Endothelial cell of umbilical vein (primary cell): ENCODE results near the gene HMGCS2. TPM values are rescaled to one million over a fixed set of nuclear protein-coding genes. Genes with fewer than 3 reads are reported as not detected.
A peak's percentile ranks its signal among the peaks of the same experiment; 100 is the strongest.

Experiments
- BruUV-seq: library from RNA; stranded (reverse); fragments of 400-500 nt; replicated peaks from 2 replicates; lab custom pipeline; 2021; lab: Mats Ljungman, UMichigan
- CTCF ChIA-PET: fragments of 300-600, 350-600 bp; sonication (Branson Sonifier 250); formaldehyde crosslinking; loops from one replicate; lab custom pipeline; 2021; ENCODE audit warnings: antibody characterized with exemption, inconsistent platforms; lab: Charles Lee
- POLR2A ChIA-PET: fragments of 300-600, 350-600 bp; sonication (Branson Sonifier 250); formaldehyde crosslinking; loops from one replicate; lab custom pipeline; 2021; ENCODE audit warnings: antibody characterized with exemption, inconsistent platforms; lab: Charles Lee
- DNase-seq: peaks from one replicate; pipeline ENCODE4 v3.0.0-alpha.2; 2011; ENCODE audit warnings: low read depth, low spot score
- FAIRE-seq: peaks from 2 replicates; lab custom pipeline; 2011; peaks lifted over from hg19 to GRCh38; lab: Jason Lieb, UNC
- H2AFZ ChIP-seq: 2 replicates; pipeline ENCODE4 v1.6.0; 2012; ENCODE audit warnings: low read depth, low read length, control low read depth, inconsistent platforms
- H3K27ac ChIP-seq: 2 replicates; pipeline ENCODE4 v1.5.1; 2011; ENCODE audit warnings: low read depth, mild to moderate bottlenecking, control low read depth, low read length, moderate library complexity; ENCODE audit not compliant: insufficient read depth
- H3K27me3 ChIP-seq, 2 experiments: 2 replicates each; pipeline versions ENCODE4 v1.6.0 to v1.6.1; 2011; ENCODE audit warnings: low read length in 2 of 2, mixed read lengths in 1 of 2; ENCODE audit not compliant: control insufficient read depth in 2 of 2, insufficient read depth in 2 of 2
- H3K36me3 ChIP-seq, 2 experiments: 2 replicates in 1 of 2; 3 replicates in 1 of 2; pipeline ENCODE4 v1.5.1; 2011; ENCODE audit warnings: low read length in 2 of 2, mild to moderate bottlenecking in 1 of 2, moderate library complexity in 1 of 2; ENCODE audit not compliant: control insufficient read depth in 2 of 2, insufficient read depth in 2 of 2; ENCODE audit errors: extremely low read depth in 1 of 2
- H3K4me1 ChIP-seq: 3 replicates; pipeline ENCODE4 v1.5.1; 2011; ENCODE audit warnings: mild to moderate bottlenecking, low read length; ENCODE audit not compliant: control insufficient read depth, insufficient read depth; ENCODE audit errors: extremely low read depth
- H3K4me2 ChIP-seq: 2 replicates; pipeline ENCODE4 v1.6.1; 2011; ENCODE audit warnings: low read length, control low read depth, mixed read lengths; ENCODE audit not compliant: insufficient read depth
- H3K4me3 ChIP-seq, 3 experiments: fragments of 200-600 bp in 1 of 3; sonication (generic), shearing (Covaris generic) in 1 of 3; replicated peaks in 1 of 3; 2 replicates each; pipeline ENCODE4 v1.5.1; 2011 to 2016; ENCODE audit warnings: control low read depth in 3 of 3, low read length in 3 of 3, mild to moderate bottlenecking in 2 of 3, inconsistent platforms in 1 of 3, low read depth in 1 of 3, moderate library complexity in 1 of 3; ENCODE audit not compliant: insufficient read depth in 1 of 3
- H3K79me2 ChIP-seq: 2 replicates; pipeline ENCODE4 v1.6.0; 2012; ENCODE audit warnings: low read length, inconsistent platforms; ENCODE audit not compliant: control insufficient read depth, insufficient read depth
- H3K9ac ChIP-seq: replicated peaks from 2 replicates; pipeline ENCODE3; 2011; ENCODE audit warnings: low read length, control low read depth; ENCODE audit not compliant: insufficient read depth; ENCODE audit errors: extremely low read depth
- H3K9me1 ChIP-seq: replicated peaks from 3 replicates; pipeline ENCODE4 v1.6.0; 2011; ENCODE audit warnings: mild to moderate bottlenecking, low read length; ENCODE audit not compliant: control insufficient read depth, insufficient read depth; ENCODE audit errors: extremely low read depth
- H3K9me3 ChIP-seq: replicated peaks from 2 replicates; pipeline ENCODE4 v1.5.1; 2012; ENCODE audit warnings: low read length, inconsistent platforms; ENCODE audit not compliant: control insufficient read depth, insufficient read depth
- H4K20me1 ChIP-seq: replicated peaks from 2 replicates; pipeline ENCODE3; 2011; ENCODE audit warnings: mild to moderate bottlenecking, low read length; ENCODE audit not compliant: control insufficient read depth, insufficient read depth; ENCODE audit errors: extremely low read depth
- EZH2 ChIP-seq: IDR thresholded peaks from 2 replicates; pipeline ENCODE4 v1.6.1; 2012; ENCODE audit warnings: borderline replicate concordance, low read depth, mild to moderate bottlenecking, moderate library complexity, low read length, inconsistent platforms; ENCODE audit not compliant: severe bottlenecking
- FOS ChIP-seq: IDR thresholded peaks from 2 replicates; pipeline ENCODE4 v1.6.1; 2011; ENCODE audit warnings: mild to moderate bottlenecking, low read length, moderate library complexity, borderline replicate concordance; ENCODE audit not compliant: insufficient read depth
- GATA2 ChIP-seq: IDR thresholded peaks from 2 replicates; pipeline ENCODE4 v1.7.0; 2011; ENCODE audit warnings: low read depth, mild to moderate bottlenecking, moderate library complexity, mixed read lengths, low read length; ENCODE audit not compliant: insufficient read length, insufficient read depth
- JUN ChIP-seq: IDR thresholded peaks from 2 replicates; pipeline ENCODE4 v1.6.1; 2011; ENCODE audit warnings: borderline replicate concordance, low read depth; ENCODE audit not compliant: insufficient read length, insufficient read depth
- MAX ChIP-seq: IDR thresholded peaks from 2 replicates; pipeline ENCODE4 v1.6.1; 2011; ENCODE audit not compliant: insufficient read depth, insufficient read length
- MYC ChIP-seq: IDR thresholded peaks from one replicate; pipeline ENCODE4 v1.6.1; 2011; ENCODE audit warnings: mild to moderate bottlenecking, low read depth, low read length
- POLR2A ChIP-seq: IDR thresholded peaks from 2 replicates; pipeline ENCODE4 v1.6.1; 2012; ENCODE audit warnings: low read depth, mild to moderate bottlenecking, control low read depth, low read length
- POLR2AphosphoS5 ChIP-seq: IDR thresholded peaks from 2 replicates; pipeline ENCODE4 v1.6.1; 2012; ENCODE audit warnings: low read depth, mild to moderate bottlenecking, control low read depth, low read length, moderate library complexity; ENCODE audit not compliant: insufficient read depth
- dilution Hi-C: fragments of 300-500 bp; cut with MboI; formaldehyde crosslinking; loops from one replicate; pipeline ENCODE4 v1.15.0; 2019; ENCODE audit warnings: low sequenced_read_pairs; ENCODE audit not compliant: extremely low pct_ligation_motif_present
- intact Hi-C: fragments of 100-400 bp; cut with micrococcal nuclease; formaldehyde crosslinking; loops from one replicate; pipeline ENCODE4 v1.10.0; 2022
- polyA plus RNA-seq, 4 experiments: library from polyadenylated mRNA; depleted of rRNA in 3 of 4; stranded (reverse) in 3 of 4; unstranded in 1 of 4; fragments of >200 nt; gene quantifications; 2 replicates each; pipeline versions ENCODE4 v1.2.1 to v1.2.3, GENCODE V29; 2011 to 2012; ENCODE audit warnings: missing spikeins in 1 of 4
- total RNA-seq: library from RNA; stranded (reverse); gene quantifications from 2 replicates; pipeline ENCODE4 v1.2.3, GENCODE V29; 2021

HMGCS2 gene
- total and polyA plus RNA-seq, 2 donors (not counting 3 experiments of a cell fraction or from before 2014, with no cell fraction given): not detected

DNA sequence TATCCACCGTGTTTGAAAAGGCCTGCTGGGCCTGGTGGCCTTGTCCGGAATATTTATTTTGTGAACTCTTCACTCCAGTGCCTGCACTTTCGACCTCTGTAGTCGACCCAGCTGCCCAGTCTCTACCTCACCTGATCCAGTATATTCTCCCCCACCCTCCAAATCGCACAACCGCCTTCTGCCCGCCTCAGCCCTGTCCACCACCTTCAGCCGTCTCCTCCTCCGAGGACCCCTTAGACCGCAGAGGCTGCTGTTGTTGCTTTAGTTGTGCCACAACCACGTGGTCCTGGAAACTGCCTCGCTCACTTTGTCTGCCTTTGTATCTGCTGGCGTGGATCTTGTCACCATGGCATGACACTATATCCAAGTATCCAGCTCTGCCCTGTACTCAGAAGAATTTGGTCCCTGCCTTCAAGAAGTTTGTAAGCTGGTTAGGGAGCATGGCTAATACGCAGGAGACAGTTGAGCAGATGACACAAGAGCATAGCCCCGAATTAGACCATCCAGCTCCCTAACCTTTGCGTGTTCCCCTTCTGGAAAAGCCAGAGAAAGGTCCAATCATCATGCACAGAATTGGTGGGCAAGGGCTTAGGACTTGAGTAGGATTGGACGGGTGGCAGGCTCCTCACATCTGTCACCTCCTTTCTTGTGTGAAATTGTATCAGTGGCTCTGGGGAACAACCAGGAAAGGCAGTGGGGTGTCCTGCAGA lies 55.5 kb downstream of the HMGCS2 start:
- ChIA-PET CTCF (interaction anchor here (1.0 to 2.8 kb wide), 6 partner anchors 11 to 102 kb away, joined by 3 to 40 read pairs (median 8); partner anchors contain the start of gene ZNF697), POLR2A (interaction anchor here (0.9 to 1.1 kb wide), 2 partner anchors 11 to 65 kb away, joined by 3 read pairs; partner anchors contain the start of gene ZNF697)
- peak overlapping the region; percentile 74 for H3K9ac ChIP-seq
- peaks cover 9% of the 10 kb centered on the region for H3K4me1 ChIP-seq
- H3K79me2 ChIP-seq: peaks cover 24% of the 10 kb centered on the region
- peak overlapping the region; percentile 74 for H3K4me2 ChIP-seq
- TF ChIP-seq POLR2A: no peak
- no peak for TF ChIP-seq EZH2
- TF ChIP-seq MAX: no peak
- TF ChIP-seq MYC: no peak
- no peak for TF ChIP-seq POLR2AphosphoS5
- TF ChIP-seq JUN: no peak
- TF ChIP-seq GATA2: no peak
- no peak for TF ChIP-seq FOS
- DNase-seq (no peak), FAIRE-seq (no peak)
- no peaks in the 10 kb centered on the region for H4K20me1 ChIP-seq
- TSS peak; percentile 75 for BruUV-seq
- H3K9me1 ChIP-seq: no peaks in the 10 kb centered on the region
- dilution Hi-C loops: no loop called here
- H3K4me3 ChIP-seq: peak overlapping the region in 2 of 3 experiments; percentile 60 to 69
- H3K27me3 ChIP-seq: peaks cover 6 to 15% of the 10 kb centered on the region in 2 experiments
- H3K27ac ChIP-seq: peak overlapping the region; percentile 51
- H3K9me3 ChIP-seq: no peaks in the 10 kb centered on the region
- peak overlapping the region; percentile 1 for H2AFZ ChIP-seq
- H3K36me3 ChIP-seq: no peaks in the 10 kb centered on the region
- intact Hi-C loops: no loop called here
